ENCODE data around the gene CLDN14. TPM values are rescaled to one million over a fixed set of nuclear protein-coding genes. Genes with fewer than 3 reads are reported as not detected.

Gene CLDN14
- total RNA-seq, 1 donor from 2014 or later, result not detected

GRCh38 chr21:36430841-36431240 lies 49.1 kb downstream of the CLDN14 start:
- peaks cover 25% of the 10 kb centered on the region for H3K4me1 ChIP-seq
- DNase-seq (no peak), ATAC-seq (no peak)
- H3K9me3 ChIP-seq, result no peaks in the 10 kb centered on the region
- TF ChIP-seq CTCF (IDR thresholded peaks at IDR 0.05), result no peak
- no peaks in the 10 kb centered on the region for H3K36me3 ChIP-seq
- H3K27ac ChIP-seq, result peak overlapping the region; percentile 47
- no peaks in the 10 kb centered on the region for H3K27me3 ChIP-seq
- peak overlapping the region; percentile 22 for H3K4me3 ChIP-seq
- intact Hi-C loops (cut with DNase I), result no loop called here

GRCh38 chr21:36429947-36430546 lies 49.9 kb downstream of the CLDN14 start:
- ATAC-seq, result peak; percentile 90
- intact Hi-C loops (cut with DNase I), result no loop called here

GRCh38 chr21:36428761-36429432 lies 51.0 kb downstream of the CLDN14 start:
- ATAC-seq (peak; percentile 45), DNase-seq (no peak)
- Histone ChIP-seq H3K9me3 (no peaks in the 10 kb centered on the region), H3K27me3 (no peaks in the 10 kb centered on the region), H3K27ac (peak overlapping the region; percentile 47), H3K36me3 (no peaks in the 10 kb centered on the region), H3K4me3 (no peak overlapping the region), H3K4me1 (peaks cover 25% of the 10 kb centered on the region)
- intact Hi-C loops (cut with DNase I), result no loop called here
- TF ChIP-seq CTCF (IDR thresholded peaks at IDR 0.05), result no peak

More at GRCh38 chr21:36429947-36430546, 49.9 kb downstream of the CLDN14 start:
- peak overlapping the region; percentile 47 for H3K27ac ChIP-seq
- no peaks in the 10 kb centered on the region for H3K36me3 ChIP-seq
- no peaks in the 10 kb centered on the region for H3K27me3 ChIP-seq
- H3K4me1 ChIP-seq, result peaks cover 25% of the 10 kb centered on the region
- H3K9me3 ChIP-seq, result no peaks in the 10 kb centered on the region
- H3K4me3 ChIP-seq, result peak overlapping the region; percentile 22
- peak; percentile 79 for DNase-seq
- TF ChIP-seq CTCF (IDR thresholded peaks at IDR 0.05), result no peak

DNA sequence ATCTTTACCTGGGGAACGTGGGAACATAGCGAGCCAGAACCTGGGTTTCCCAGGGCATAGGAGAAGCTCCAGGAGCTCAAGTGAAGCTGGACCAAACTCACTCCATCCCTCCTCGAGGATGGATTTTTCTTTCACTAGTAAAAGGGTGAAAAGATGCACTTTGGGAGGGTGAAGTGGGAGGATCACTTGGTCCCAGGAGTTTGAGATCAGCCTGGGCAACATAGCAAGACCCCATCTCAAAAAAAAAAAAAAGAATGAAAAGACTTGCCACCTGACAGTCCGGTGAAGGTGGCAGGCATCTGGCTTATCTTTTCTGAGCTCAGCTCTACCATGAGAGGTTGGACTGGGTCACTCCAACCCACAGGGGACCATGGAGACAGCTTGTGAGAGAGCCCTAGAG lies 52.4 kb downstream of the CLDN14 start:
- peaks cover 25% of the 10 kb centered on the region for H3K4me1 ChIP-seq
- intact Hi-C loops (cut with DNase I), result no loop called here
- no peak overlapping the region for H3K4me3 ChIP-seq
- no peaks in the 10 kb centered on the region for H3K27me3 ChIP-seq
- no peak for ATAC-seq
- TF ChIP-seq CTCF (IDR thresholded peaks at IDR 0.05), result no peak
- no peak for DNase-seq
- no peaks in the 10 kb centered on the region for H3K36me3 ChIP-seq
- no peaks in the 10 kb centered on the region for H3K9me3 ChIP-seq
- no peak overlapping the region for H3K27ac ChIP-seq

DNA sequence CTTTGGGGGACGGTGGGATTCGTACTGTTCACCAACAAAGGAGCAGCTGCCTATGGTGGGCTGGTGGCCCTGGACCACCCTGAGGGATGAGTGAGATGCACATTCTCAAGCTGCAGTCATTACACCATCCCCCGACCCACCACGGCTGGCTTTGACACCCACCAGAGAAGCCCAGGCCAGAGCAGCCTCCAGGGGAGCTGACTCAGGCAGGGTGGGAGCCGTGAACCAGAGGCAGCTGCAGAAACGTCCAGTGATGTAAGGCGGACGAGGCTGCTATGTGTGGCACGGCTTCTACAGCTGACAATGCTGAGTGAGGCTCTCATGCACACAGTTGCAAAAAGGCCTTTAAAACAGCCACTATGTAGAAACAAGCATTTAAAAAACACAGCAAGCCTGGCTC lies 54.6 kb downstream of the CLDN14 start:
- intact Hi-C loops (cut with DNase I), result no loop called here
- DNase-seq (no peak), ATAC-seq (no peak)
- Histone ChIP-seq H3K36me3 (no peaks in the 10 kb centered on the region), H3K4me3 (no peak overlapping the region), H3K9me3 (no peaks in the 10 kb centered on the region), H3K4me1 (peaks cover 7% of the 10 kb centered on the region), H3K27ac (no peak overlapping the region), H3K27me3 (no peaks in the 10 kb centered on the region)
- no peak for TF ChIP-seq CTCF (IDR thresholded peaks at IDR 0.05)

Measured in upper lobe of right lung (tissue), 1 donor.